ENCODE data around the gene PKP2.

The PKP2 gene

GRCh38 chr12:32821710-32822109 lies 74.9 kb downstream of the PKP2 start:
- Histone ChIP-seq H3K9me3 (no peaks in the 10 kb centered on the region), H3K27ac (no peak overlapping the region), H3K4me1 (ENCODE audit: control insufficient read depth in 1 of 2, insufficient read depth in 1 of 2, low read depth in 1 of 2, low read length in 1 of 2) (no peaks in the 10 kb centered on the region), H3K27me3 (no peaks in the 10 kb centered on the region), H3K4me3 (ENCODE audit: low read depth in 1 of 2, low read length in 1 of 2) (no peak overlapping the region), H3K36me3 (peaks cover 42% of the 10 kb centered on the region)
- TF ChIP-seq, protein P1, sequence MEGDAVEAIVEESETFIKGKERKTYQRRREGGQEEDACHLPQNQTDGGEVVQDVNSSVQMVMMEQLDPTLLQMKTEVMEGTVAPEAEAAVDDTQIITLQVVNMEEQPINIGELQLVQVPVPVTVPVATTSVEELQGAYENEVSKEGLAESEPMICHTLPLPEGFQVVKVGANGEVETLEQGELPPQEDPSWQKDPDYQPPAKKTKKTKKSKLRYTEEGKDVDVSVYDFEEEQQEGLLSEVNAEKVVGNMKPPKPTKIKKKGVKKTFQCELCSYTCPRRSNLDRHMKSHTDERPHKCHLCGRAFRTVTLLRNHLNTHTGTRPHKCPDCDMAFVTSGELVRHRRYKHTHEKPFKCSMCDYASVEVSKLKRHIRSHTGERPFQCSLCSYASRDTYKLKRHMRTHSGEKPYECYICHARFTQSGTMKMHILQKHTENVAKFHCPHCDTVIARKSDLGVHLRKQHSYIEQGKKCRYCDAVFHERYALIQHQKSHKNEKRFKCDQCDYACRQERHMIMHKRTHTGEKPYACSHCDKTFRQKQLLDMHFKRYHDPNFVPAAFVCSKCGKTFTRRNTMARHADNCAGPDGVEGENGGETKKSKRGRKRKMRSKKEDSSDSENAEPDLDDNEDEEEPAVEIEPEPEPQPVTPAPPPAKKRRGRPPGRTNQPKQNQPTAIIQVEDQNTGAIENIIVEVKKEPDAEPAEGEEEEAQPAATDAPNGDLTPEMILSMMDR (IDR thresholded peaks at IDR 0.05), result no peak

GRCh38 chr12:32821293-32821692 lies 75.3 kb downstream of the PKP2 start:
- TF ChIP-seq, protein P1 (IDR thresholded peaks at IDR 0.05), result no peak
- Histone ChIP-seq H3K4me3 (ENCODE audit: low read depth in 1 of 2, low read length in 1 of 2) (no peak overlapping the region), H3K4me1 (ENCODE audit: control insufficient read depth in 1 of 2, insufficient read depth in 1 of 2, low read depth in 1 of 2, low read length in 1 of 2) (no peaks in the 10 kb centered on the region)

DNA sequence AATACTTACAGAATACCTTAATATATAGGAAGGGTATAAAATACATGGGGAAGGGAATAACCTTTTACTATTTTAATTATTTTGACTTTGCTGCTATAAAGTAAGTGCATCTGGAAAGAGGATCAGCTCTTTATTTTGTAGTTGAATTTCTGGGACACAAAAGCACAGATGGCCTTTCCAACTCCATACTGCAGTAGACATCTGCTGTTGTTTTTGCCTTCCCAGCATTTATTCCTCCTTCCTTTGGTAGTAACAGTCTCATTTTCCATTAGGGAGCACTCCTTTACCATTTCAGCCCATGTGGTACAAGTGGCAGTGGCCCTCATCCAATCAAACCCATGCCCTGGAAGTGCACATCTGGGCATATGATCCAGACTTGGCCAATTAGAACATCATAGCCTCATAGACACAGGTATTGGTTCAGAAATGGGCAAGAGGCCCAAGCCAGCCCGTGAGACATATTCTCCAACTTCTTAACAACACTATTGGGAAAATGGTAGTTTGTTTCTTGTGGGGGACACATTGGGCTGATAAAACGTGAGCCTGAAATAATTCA lies 76.1 kb downstream of the PKP2 start:
- H3K36me3 ChIP-seq, result peaks cover 50% of the 10 kb centered on the region
- H3K4me3 ChIP-seq (ENCODE audit: low read depth in 1 of 2, low read length in 1 of 2), result no peak overlapping the region
- H3K9me3 ChIP-seq, result no peaks in the 10 kb centered on the region
- TF ChIP-seq, protein P1 (IDR thresholded peaks at IDR 0.05), result no peak
- no peaks in the 10 kb centered on the region for H3K27me3 ChIP-seq
- H3K27ac ChIP-seq, result no peak overlapping the region
- no peaks in the 10 kb centered on the region for H3K4me1 ChIP-seq (ENCODE audit: control insufficient read depth in 1 of 2, insufficient read depth in 1 of 2, low read depth in 1 of 2, low read length in 1 of 2)

More at GRCh38 chr12:32821293-32821692, 75.3 kb downstream of the PKP2 start:
- Histone ChIP-seq H3K27ac (no peak overlapping the region), H3K36me3 (peaks cover 42% of the 10 kb centered on the region), H3K27me3 (no peaks in the 10 kb centered on the region), H3K9me3 (no peaks in the 10 kb centered on the region)

GRCh38 chr12:32819424-32819823 lies 77.2 kb downstream of the PKP2 start:
- Histone ChIP-seq H3K36me3 (peaks cover 50% of the 10 kb centered on the region), H3K27me3 (no peaks in the 10 kb centered on the region), H3K9me3 (no peaks in the 10 kb centered on the region), H3K4me1 (ENCODE audit: control insufficient read depth in 1 of 2, insufficient read depth in 1 of 2, low read depth in 1 of 2, low read length in 1 of 2) (no peaks in the 10 kb centered on the region), H3K27ac (no peak overlapping the region), H3K4me3 (ENCODE audit: low read depth in 1 of 2, low read length in 1 of 2) (no peak overlapping the region)
- TF ChIP-seq, protein P1 (IDR thresholded peaks at IDR 0.05), result no peak

GRCh38 chr12:32811686-32812392 lies 84.7 kb downstream of the PKP2 start:
- Histone ChIP-seq H3K4me1 (ENCODE audit: control insufficient read depth in 1 of 2, insufficient read depth in 1 of 2, low read depth in 1 of 2, low read length in 1 of 2) (no peaks in the 10 kb centered on the region), H3K36me3 (peaks cover 18% of the 10 kb centered on the region), H3K9me3 (no peaks in the 10 kb centered on the region), H3K4me3 (ENCODE audit: low read depth in 1 of 2, low read length in 1 of 2) (no peak overlapping the region), H3K27me3 (no peaks in the 10 kb centered on the region), H3K27ac (no peak overlapping the region)
- TF ChIP-seq, protein P1 (IDR thresholded peaks at IDR 0.05), result no peak
